DOHH2 (cell line): ENCODE measurements around the gene CCDC30.

Experiments used
- EZH2phosphoT487 ChIP-seq: fragments of 200-600 bp; sonication (generic); IDR thresholded peaks from 2 replicates; pipeline ENCODE4 v1.6.1; 2017; ENCODE audit warnings: borderline replicate concordance, mild to moderate bottlenecking, antibody characterized with exemption, low read length, moderate library complexity, mixed read lengths
- TF ChIP-seq, protein P1 (sequence below): fragments of 200-600 bp; sonication (generic); IDR thresholded peaks from one replicate; pipeline ENCODE4 v1.5.1; 2014; ENCODE audit warnings: antibody characterized with exemption, mild to moderate bottlenecking, low read depth, low read length; ENCODE audit not compliant: poor library complexity, severe bottlenecking

DNA sequence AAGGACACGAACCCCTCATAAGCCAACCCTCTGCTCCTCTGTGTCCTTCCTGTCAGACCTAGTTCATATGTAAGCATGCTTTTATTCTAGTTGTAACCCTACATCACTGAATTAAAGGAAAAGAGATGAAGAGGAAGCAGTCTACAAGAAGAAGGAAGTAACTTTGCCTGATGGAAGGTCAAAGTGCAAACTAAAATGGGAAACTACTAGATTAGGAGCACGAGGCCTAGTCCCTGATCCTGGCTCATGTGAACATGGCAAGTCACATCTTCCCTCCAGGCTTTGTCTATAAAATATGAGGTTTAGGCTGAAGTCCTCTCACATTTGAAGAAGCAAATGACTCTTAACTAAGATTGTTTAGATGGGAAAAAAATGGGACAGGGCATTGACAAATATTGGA lies 20.4 kb upstream of the CCDC30 start:
- TF ChIP-seq, protein P1, sequence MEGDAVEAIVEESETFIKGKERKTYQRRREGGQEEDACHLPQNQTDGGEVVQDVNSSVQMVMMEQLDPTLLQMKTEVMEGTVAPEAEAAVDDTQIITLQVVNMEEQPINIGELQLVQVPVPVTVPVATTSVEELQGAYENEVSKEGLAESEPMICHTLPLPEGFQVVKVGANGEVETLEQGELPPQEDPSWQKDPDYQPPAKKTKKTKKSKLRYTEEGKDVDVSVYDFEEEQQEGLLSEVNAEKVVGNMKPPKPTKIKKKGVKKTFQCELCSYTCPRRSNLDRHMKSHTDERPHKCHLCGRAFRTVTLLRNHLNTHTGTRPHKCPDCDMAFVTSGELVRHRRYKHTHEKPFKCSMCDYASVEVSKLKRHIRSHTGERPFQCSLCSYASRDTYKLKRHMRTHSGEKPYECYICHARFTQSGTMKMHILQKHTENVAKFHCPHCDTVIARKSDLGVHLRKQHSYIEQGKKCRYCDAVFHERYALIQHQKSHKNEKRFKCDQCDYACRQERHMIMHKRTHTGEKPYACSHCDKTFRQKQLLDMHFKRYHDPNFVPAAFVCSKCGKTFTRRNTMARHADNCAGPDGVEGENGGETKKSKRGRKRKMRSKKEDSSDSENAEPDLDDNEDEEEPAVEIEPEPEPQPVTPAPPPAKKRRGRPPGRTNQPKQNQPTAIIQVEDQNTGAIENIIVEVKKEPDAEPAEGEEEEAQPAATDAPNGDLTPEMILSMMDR: no peak
- no peak for TF ChIP-seq EZH2phosphoT487
